OCI-LY1 (cell line): ENCODE measurements around the gene AK2.

Experiments
- CTCF ChIP-seq: fragments of 200-600 bp; sonication (generic), shearing (Covaris generic); IDR thresholded peaks from 2 replicates; pipeline ENCODE4 v1.5.1; 2017; ENCODE audit warnings: mild to moderate bottlenecking, antibody characterized with exemption, low read length, moderate library complexity, mixed read lengths
- EZH2 ChIP-seq: fragments of 200-600 bp; sonication (generic), shearing (Covaris generic); IDR thresholded peaks from 2 replicates; pipeline ENCODE4 v1.8.0; 2017; ENCODE audit warnings: borderline replicate concordance, mixed run types, mild to moderate bottlenecking, antibody characterized with exemption, low read length, moderate library complexity, mixed read lengths

- TF ChIP-seq CTCF: no peak
- no peak for TF ChIP-seq EZH2
Observed at GRCh38 chr1:33045814-33046213, 9.1 kb upstream of the AK2 start.
